HG02840 (cell line): ENCODE data around the gene GLRA1.
"Not testable (repeated sequence)": the region's sequence is repeated elsewhere in the genome, so short reads cannot be mapped to it uniquely, and the experiment has no call there.

Experiments
- ATAC-seq: cut with Tn5 transposase; IDR thresholded peaks from one replicate; pipeline ENCODE4 v1.9.1; 2021; ENCODE audit warnings: mild to moderate bottlenecking, moderate library complexity, moderate number of reproducible peaks; ENCODE audit not compliant: unreplicated experiment, low FRiP score

Gene GLRA1

DNA sequence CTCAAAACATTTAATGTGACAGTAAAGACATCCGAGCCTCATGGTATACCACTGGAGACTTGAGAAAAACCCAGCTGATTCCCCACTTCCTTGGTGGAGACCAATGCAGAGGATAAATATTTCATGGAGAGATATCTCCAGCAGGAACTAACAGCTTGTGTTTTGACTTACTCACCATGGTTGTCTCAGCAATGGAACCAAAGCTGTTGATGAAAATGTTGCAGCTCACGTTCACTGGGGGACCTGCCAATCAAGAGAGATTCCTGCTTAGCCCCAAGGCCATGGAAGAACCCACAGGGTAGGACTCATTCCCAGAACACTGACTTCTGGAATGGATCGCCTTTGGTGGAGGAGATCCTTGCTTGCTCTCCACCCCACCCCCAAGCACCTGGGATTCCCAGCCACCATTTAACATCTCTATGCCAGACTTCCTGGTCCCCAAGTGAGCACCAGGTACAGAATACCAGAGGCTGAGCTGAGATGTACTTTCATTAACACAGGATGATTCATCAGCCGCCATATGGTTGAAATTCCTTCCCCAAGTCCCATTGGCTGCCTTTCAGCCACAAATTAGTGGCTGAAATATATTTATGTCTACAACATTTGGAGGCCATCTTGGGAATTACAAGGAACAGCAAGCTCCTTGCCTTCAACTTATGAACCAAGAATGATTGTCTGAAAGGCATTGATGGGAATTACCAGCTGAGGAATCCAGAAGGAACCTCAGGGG lies 37.9 kb downstream of the GLRA1 start:
- no peak for ATAC-seq

- ATAC-seq = no peak
Measured at GRCh38 chr5:151885138-151885908, 39.3 kb downstream of the GLRA1 start.

DNA sequence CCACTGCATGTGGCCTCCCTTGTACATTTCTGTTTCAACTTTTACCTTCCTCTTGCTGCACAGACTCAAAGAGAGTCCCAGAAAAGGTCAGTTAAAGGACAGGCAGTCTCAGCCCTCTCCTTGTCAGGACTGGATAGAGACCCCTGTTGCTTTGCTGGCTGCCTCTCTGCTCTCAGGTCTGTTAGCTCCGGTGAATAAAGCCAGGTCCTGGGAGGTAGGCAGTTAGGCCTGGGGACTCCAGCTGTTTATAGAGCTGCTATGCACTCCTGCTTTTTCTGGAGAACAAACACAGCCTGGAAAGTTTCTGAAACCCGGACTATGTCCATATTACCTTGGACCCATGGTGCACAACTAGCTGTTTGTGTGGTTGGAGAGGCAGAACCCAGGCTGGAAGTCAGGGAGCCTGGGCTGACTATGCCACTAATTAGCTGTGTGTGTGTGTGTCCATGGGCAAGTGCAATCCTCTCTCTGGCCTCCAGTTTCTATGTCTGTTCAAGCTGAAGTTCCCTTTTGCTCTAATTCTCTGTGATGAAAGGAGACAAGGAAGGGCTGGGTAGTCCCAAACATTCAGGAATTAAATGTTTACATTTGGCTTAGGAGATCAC lies 42.9 kb downstream of the GLRA1 start:
- no peak for ATAC-seq

DNA sequence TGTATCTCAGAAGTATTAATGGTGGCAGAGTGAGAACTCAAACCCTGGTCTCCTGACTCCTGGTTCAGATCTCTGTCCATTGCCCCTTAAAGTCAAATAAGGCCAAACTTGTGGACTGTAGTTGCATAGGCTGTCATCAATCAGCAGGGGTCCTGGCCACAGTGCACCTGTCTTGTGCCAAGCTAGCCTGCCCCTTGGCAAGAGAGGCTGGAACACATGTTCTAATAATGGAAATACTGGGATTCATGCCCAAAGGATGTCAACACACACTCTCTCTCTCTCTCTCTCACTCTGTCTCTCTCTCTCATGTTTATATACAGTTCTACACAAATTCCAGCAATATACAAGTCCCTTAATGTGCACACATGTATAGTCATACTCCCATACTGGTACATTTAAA lies 44.3 kb downstream of the GLRA1 start:
- no peak for ATAC-seq

DNA sequence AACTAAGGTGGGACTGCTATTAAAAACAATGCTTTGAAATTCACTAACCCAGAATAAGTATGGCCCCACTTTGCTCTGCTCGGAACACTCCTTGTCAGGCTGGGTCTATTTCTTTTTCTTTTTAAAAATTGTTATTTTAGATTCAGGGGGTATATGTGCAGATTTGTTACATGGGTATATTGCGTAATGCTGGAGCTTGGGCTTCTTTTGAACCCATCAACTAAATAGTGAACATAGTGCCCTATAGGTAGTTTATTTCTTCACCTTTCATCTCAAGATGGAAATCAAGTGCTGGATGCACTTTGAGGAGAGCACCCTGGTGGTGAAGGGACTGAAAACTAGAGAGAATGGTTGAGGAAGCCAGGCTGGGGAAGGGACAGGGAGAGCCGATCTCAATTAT lies 51.0 kb downstream of the GLRA1 start:
- no peak for ATAC-seq

- ATAC-seq = no peak
Measured at GRCh38 chr5:151872701-151873100, 52.0 kb downstream of the GLRA1 start.

DNA sequence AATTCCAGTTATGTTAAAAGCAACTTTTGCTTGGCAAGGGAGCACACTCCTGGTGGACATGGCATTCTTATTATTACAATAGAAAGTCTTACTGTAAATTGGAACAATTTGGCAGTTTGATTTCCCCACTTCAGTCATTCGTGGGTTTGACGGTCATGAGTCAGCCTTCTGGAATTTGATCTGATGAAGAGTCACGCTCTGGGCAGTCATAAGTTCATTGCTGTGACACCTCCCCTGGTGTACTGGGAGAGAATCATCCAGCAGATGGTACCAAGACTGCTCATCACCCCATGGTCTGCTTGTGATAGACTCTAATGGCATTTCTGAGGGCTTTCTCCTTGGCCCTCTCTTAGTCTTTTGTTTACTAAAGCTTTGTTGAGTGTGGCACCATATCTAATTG lies 53.8 kb downstream of the GLRA1 start:
- ATAC-seq = no peak

DNA sequence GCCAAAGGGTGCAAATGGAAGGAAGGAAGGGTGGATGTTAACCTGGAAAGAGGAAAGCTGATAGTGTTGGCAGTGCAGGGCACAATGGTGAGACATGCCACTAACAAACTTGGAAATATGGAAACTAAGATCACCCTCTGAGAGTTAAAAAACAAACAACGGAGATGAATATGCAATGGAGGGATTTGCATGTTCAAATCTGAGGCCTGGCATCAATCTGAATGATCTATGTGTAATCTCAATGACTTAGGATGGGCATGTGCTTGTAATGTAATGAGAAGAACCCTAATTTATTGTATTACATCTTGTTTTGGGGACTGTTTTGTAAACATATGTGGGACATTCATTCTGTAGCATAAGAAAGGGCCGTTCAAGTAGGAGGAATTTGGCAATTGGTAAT lies 54.4 kb downstream of the GLRA1 start:
- no peak for ATAC-seq

DNA sequence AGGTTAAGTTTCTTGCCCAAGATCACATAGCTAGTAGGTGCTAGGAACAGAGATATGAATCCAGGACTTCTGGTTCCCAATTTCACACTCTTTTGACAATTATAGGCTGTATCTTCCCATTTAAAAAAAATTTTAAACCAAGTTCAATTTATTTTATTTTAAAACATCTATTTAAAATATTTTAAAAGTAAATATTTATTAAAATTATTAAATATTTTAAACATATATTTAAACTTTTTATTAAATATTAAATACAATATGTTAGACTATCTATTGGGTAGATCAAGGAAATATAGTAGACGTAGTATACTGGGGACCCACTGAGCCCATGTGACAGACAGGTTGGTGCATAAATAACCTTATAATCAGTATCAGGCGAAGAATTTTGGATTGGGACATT lies 54.8 kb downstream of the GLRA1 start:
- ATAC-seq = no peak

GRCh38 chr5:151868451-151868850 lies 56.2 kb downstream of the GLRA1 start:
- ATAC-seq = no peak

DNA sequence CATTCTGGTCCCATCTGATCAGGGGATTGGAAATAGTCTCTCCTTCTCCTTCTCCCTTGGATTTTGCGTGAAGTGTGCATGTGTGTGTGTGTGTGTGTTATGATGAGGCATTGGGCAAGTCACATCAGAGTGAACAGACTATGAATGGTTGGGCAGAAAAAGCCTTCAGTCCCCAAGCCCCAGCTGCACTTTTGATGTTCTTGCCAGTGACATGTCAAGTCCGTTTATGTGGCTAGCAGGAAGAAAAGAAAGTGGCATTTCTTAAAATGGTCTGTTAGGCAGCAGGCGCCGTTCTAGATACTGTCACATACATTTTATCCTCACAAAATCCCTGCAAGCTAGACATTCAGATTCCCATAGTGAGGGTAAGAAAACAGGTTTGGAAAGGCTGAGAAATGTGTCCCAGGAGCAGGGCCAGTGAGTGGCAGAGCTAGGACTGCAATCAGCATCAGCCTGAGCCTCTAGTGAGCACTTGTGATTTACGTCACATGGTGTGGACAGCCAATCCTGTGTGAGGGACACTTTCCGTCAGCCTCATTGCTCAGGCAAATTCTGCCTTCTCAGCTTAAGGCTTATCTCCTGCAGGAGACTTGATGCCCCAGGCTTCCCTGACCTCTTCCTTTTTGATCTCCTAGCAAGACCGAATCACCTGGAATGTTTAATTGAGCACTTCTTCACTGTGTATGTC lies 60.4 kb downstream of the GLRA1 start:
- ATAC-seq = no peak

DNA sequence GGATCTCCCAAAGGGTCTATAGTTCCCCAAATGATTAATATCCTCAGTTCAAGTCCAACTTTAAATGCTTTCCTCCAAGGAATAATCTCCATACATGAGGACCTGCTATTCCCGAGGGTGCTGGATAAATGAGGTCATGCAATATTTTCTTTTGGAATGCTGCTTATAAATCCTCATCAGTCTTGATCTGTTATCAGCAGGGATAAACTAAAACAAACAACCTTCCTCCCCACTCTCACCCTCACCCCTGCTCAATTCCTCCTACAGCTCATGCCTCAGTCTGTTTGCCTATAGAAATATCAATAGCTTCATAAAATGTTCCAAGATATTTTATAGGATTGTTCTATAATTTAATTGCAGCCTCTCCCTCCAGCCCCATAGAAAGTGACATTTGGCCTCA lies 61.1 kb downstream of the GLRA1 start:
- ATAC-seq = no peak

GRCh38 chr5:151862811-151863472 lies 61.7 kb downstream of the GLRA1 start:
- no peak for ATAC-seq

- ATAC-seq = not testable (repeated sequence)
Measured at GRCh38 chr5:151860867-151861266, 63.8 kb downstream of the GLRA1 start.

- no peak for ATAC-seq
Measured at GRCh38 chr5:151856861-151857260, 67.8 kb downstream of the GLRA1 start.

- ATAC-seq = no peak
Measured at GRCh38 chr5:151855701-151856100, 69.0 kb downstream of the GLRA1 start.

GRCh38 chr5:151847871-151848270 lies 76.8 kb downstream of the GLRA1 start:
- no peak for ATAC-seq

DNA sequence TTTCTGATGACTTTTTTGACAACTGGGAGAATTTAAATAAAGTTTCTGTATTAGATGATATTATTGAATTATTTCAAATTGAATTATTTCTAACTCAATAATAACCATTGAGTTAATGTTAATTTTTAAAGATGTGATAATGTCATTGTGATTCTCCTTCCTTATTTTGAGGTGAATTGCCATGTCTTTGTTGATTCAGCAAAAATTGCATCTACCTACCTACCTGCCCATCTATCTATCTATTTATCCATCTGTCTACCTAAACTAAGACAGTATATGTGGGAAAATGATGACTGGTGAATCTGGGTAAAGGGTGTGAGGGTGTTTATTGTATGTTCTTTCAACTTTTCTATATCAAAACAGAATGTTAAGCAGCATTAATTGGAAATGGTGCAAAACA lies 77.9 kb downstream of the GLRA1 start:
- ATAC-seq = no peak

DNA sequence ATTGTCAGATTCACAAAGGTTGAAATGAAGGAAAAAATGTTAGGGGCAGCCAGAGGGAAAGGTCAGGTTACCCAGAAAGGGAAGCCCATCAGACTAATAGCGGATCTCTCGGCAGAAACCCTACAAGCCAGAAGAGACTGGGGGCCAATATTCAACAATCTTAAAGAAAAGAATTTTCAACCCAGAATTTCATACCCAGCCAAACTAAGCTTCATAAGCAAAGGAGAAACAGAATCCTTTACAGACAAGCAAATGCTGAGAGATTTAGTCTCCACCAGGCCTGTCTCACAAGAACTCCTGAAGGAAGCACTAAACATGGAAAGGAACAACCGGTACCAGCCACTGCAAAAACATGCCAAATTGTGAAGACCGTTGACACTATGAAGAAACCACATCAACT lies 91.8 kb downstream of the GLRA1 start:
- not testable (repeated sequence) for ATAC-seq

DNA sequence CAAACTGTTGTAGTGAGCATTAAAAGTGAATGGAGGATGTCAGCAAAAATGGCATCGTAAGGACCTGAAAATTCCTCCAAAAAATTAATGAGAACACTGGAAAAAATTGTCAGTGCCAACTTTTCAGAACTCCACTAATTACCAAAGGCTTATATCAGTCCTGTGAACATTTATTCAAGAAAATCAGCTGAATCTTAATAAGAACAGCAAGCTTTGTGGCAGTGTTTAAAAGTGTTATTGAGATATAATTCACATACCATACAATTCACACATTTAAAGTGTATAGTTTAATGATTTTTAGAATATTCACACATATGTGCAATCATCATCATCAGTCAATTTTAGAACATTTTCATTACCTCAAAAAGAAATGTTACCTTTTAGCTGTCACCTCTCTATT lies 95.3 kb downstream of the GLRA1 start:
- no peak for ATAC-seq

DNA sequence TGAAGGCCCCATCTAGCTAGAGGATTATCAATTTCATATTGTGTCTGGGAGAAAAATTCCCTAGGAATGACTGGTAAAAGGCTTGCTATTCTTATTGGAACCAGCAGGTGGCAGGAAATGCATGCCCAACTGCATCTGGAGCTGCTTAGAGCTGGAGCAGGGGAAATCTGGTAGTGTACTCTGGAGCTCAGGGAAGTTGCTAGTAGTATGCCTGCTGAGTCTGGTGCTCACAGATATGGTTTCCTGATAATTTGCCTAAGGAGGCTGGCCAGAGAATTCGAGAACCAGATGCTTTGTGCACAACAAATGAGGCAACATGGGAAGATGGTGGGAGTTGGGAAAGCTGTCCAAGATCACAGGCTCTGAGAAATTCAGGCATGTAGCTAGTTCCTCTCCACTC lies 99.2 kb downstream of the GLRA1 start:
- ATAC-seq = no peak
